ENCODE measurements around the gene HSPA1L.
A peak's percentile ranks its signal among the peaks of the same experiment; 100 is the strongest.

HSPA1L gene

DNA sequence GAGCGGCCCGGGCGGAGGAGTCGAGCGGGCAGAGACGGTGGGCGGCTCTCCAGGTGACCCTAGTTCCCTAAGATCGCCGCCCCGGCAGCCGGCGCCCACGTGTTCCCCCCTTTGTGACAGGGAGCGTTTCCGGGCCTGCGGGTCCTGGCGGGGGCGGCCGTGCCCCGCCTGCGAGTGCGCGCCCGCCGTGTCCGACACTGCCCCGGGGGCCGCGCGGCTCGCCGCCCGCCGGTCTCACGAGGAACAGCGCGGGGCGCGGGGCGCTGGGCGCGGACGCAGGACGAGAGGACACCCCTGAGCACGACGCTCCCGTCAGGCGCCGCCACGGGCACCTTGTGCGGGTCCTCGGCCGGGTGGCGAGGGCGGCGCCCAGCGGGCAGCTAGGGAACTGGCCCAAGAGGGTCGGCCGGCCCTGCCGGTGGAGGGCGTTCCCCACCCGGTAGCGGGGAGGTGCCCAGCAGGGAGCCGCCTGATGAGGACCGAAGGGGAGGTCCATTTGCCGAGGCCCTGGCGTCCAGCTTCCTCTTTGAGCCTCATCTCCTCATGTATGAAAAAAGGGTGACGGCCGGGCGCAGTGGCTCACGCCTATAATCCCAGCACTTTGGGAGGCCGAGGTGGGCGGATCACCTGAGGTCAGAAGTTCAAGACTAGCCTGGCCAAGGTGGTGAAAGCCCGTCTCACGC is 19.3 kb downstream of the HSPA1L start, which contains the start of gene VARS1 (continued):
- TF ChIP-seq PRDM1 (tag by site-specific recombination; IDR thresholded peaks at IDR 0.05) (no peak), ZNF214 (tag by site-specific recombination; IDR thresholded peaks at IDR 0.05; ENCODE audit: borderline replicate concordance) (no peak), SETDB1 (IDR thresholded peaks at IDR 0.05; ENCODE audit: insufficient read length, low read length) (no peak), SALL2 (tag by site-specific recombination; IDR thresholded peaks at IDR 0.05; ENCODE audit: borderline replicate concordance) (no peak), ZNF654 (tag by site-specific recombination; IDR thresholded peaks at IDR 0.05; ENCODE audit: low read depth) (peak; percentile 46), ZNF792 (tag by site-specific recombination; IDR thresholded peaks at IDR 0.05) (0 out of 2 replicates have a peak, but pooled peaks have one; percentile 49), YY1 (tag by site-specific recombination; IDR thresholded peaks at IDR 0.05) (peak; percentile 42), ZNF76 (tag by site-specific recombination; IDR thresholded peaks at IDR 0.05; ENCODE audit: borderline replicate concordance, low read depth) (peak; percentile 27), ZNF629 (tag by site-specific recombination; IDR thresholded peaks at IDR 0.05) (0 out of 2 replicates have a peak, but pooled peaks have one; percentile 22), ZBTB8A (tag by site-specific recombination; IDR thresholded peaks at IDR 0.05) (peak; percentile 89; the same call in 1 of the 2 replicates), SCRT1 (tag by site-specific recombination; IDR thresholded peaks at IDR 0.05; ENCODE audit: borderline replicate concordance) (no peak), KLF8 (tag by site-specific recombination; IDR thresholded peaks at IDR 0.05) (peak; percentile 83), ZNF2 (tag by site-specific recombination; IDR thresholded peaks at IDR 0.05) (peak; percentile 67; the same call in 1 of the 2 replicates), ZFP69B (tag by site-specific recombination; IDR thresholded peaks at IDR 0.05) (no peak; the same call in 1 of the 2 replicates), TRIM28 (IDR thresholded peaks at IDR 0.05; ENCODE audit: borderline replicate concordance, low read length) (peak; percentile 10; the same call in 1 of the 2 replicates), GLI4 (tag by site-specific recombination; IDR thresholded peaks at IDR 0.05) (peak; percentile 76; the same call in 1 of the 2 replicates), ZNF202 (tag by site-specific recombination; IDR thresholded peaks at IDR 0.05; ENCODE audit: borderline replicate concordance) (no peak)
- TF ChIP-seq, protein P1, sequence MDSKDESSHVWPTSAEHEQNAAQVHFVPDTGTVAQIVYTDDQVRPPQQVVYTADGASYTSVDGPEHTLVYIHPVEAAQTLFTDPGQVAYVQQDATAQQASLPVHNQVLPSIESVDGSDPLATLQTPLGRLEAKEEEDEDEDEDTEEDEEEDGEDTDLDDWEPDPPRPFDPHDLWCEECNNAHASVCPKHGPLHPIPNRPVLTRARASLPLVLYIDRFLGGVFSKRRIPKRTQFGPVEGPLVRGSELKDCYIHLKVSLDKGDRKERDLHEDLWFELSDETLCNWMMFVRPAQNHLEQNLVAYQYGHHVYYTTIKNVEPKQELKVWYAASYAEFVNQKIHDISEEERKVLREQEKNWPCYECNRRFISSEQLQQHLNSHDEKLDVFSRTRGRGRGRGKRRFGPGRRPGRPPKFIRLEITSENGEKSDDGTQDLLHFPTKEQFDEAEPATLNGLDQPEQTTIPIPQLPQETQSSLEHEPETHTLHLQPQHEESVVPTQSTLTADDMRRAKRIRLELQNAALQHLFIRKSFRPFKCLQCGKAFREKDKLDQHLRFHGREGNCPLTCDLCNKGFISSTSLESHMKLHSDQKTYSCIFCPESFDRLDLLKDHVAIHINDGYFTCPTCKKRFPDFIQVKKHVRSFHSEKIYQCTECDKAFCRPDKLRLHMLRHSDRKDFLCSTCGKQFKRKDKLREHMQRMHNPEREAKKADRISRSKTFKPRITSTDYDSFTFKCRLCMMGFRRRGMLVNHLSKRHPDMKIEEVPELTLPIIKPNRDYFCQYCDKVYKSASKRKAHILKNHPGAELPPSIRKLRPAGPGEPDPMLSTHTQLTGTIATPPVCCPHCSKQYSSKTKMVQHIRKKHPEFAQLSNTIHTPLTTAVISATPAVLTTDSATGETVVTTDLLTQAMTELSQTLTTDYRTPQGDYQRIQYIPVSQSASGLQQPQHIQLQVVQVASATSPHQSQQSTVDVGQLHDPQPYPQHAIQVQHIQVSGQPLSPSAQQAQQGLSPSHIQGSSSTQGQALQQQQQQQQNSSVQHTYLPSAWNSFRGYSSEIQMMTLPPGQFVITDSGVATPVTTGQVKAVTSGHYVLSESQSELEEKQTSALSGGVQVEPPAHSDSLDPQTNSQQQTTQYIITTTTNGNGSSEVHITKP (tag by site-specific recombination; IDR thresholded peaks at IDR 0.05), result peak; percentile 33
- TF ChIP-seq, protein P2, sequence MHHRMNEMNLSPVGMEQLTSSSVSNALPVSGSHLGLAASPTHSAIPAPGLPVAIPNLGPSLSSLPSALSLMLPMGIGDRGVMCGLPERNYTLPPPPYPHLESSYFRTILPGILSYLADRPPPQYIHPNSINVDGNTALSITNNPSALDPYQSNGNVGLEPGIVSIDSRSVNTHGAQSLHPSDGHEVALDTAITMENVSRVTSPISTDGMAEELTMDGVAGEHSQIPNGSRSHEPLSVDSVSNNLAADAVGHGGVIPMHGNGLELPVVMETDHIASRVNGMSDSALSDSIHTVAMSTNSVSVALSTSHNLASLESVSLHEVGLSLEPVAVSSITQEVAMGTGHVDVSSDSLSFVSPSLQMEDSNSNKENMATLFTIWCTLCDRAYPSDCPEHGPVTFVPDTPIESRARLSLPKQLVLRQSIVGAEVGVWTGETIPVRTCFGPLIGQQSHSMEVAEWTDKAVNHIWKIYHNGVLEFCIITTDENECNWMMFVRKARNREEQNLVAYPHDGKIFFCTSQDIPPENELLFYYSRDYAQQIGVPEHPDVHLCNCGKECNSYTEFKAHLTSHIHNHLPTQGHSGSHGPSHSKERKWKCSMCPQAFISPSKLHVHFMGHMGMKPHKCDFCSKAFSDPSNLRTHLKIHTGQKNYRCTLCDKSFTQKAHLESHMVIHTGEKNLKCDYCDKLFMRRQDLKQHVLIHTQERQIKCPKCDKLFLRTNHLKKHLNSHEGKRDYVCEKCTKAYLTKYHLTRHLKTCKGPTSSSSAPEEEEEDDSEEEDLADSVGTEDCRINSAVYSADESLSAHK (tag by site-specific recombination; IDR thresholded peaks at IDR 0.05), result peak; percentile 31
- TF ChIP-seq, protein P3, sequence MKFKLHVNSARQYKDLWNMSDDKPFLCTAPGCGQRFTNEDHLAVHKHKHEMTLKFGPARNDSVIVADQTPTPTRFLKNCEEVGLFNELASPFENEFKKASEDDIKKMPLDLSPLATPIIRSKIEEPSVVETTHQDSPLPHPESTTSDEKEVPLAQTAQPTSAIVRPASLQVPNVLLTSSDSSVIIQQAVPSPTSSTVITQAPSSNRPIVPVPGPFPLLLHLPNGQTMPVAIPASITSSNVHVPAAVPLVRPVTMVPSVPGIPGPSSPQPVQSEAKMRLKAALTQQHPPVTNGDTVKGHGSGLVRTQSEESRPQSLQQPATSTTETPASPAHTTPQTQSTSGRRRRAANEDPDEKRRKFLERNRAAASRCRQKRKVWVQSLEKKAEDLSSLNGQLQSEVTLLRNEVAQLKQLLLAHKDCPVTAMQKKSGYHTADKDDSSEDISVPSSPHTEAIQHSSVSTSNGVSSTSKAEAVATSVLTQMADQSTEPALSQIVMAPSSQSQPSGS (tag by site-specific recombination; IDR thresholded peaks at IDR 0.05; ENCODE audit: low read depth), result no peak
- TF ChIP-seq, protein P4, sequence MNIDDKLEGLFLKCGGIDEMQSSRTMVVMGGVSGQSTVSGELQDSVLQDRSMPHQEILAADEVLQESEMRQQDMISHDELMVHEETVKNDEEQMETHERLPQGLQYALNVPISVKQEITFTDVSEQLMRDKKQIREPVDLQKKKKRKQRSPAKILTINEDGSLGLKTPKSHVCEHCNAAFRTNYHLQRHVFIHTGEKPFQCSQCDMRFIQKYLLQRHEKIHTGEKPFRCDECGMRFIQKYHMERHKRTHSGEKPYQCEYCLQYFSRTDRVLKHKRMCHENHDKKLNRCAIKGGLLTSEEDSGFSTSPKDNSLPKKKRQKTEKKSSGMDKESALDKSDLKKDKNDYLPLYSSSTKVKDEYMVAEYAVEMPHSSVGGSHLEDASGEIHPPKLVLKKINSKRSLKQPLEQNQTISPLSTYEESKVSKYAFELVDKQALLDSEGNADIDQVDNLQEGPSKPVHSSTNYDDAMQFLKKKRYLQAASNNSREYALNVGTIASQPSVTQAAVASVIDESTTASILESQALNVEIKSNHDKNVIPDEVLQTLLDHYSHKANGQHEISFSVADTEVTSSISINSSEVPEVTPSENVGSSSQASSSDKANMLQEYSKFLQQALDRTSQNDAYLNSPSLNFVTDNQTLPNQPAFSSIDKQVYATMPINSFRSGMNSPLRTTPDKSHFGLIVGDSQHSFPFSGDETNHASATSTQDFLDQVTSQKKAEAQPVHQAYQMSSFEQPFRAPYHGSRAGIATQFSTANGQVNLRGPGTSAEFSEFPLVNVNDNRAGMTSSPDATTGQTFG (tag by site-specific recombination; IDR thresholded peaks at IDR 0.05; ENCODE audit: borderline replicate concordance), result no peak
- TF ChIP-seq, protein P5, sequence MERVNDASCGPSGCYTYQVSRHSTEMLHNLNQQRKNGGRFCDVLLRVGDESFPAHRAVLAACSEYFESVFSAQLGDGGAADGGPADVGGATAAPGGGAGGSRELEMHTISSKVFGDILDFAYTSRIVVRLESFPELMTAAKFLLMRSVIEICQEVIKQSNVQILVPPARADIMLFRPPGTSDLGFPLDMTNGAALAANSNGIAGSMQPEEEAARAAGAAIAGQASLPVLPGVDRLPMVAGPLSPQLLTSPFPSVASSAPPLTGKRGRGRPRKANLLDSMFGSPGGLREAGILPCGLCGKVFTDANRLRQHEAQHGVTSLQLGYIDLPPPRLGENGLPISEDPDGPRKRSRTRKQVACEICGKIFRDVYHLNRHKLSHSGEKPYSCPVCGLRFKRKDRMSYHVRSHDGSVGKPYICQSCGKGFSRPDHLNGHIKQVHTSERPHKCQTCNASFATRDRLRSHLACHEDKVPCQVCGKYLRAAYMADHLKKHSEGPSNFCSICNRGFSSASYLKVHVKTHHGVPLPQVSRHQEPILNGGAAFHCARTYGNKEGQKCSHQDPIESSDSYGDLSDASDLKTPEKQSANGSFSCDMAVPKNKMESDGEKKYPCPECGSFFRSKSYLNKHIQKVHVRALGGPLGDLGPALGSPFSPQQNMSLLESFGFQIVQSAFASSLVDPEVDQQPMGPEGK (tag by site-specific recombination; IDR thresholded peaks at IDR 0.05), result peak; percentile 81
- TF ChIP-seq, protein P6, sequence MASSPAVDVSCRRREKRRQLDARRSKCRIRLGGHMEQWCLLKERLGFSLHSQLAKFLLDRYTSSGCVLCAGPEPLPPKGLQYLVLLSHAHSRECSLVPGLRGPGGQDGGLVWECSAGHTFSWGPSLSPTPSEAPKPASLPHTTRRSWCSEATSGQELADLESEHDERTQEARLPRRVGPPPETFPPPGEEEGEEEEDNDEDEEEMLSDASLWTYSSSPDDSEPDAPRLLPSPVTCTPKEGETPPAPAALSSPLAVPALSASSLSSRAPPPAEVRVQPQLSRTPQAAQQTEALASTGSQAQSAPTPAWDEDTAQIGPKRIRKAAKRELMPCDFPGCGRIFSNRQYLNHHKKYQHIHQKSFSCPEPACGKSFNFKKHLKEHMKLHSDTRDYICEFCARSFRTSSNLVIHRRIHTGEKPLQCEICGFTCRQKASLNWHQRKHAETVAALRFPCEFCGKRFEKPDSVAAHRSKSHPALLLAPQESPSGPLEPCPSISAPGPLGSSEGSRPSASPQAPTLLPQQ (tag by site-specific recombination; IDR thresholded peaks at IDR 0.05), result no peak; the same call in 1 of the 2 replicates

Measured in HEK293 (cell line).